ENCODE measurements around the gene KCNK4.
A peak's percentile ranks its signal among the peaks of the same experiment; 100 is the strongest.

Gene KCNK4

DNA sequence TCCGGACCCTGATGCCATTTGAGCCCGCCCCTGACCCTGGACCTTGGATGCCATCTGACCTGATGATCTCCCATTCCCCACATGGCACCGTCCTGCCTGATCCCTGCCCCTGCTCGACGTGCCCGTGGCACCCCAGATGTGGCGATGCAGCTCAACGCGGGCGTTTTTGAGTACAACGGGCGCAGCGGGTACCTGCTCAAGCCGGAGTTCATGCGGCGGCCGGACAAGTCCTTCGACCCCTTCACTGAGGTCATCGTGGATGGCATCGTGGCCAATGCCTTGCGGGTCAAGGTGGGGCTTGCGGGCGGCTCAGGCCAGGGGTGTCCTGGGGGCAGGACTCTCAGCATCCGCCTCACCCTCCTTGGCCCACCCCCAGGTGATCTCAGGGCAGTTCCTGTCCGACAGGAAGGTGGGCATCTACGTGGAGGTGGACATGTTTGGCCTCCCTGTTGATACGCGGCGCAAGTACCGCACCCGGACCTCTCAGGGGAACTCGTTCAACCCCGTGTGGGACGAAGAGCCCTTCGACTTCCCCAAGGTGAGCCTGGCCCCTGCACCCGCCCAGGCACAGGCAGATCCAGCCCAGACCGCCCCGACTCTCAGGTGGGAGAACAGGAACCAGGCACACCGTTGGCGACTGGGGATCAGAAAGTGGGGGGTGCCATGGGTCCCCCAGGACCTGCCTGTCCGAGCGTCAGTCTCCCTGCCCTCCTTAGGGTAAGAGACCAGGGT is 28.7 kb upstream of the KCNK4 start:
- no peaks in the 10 kb centered on the region for H3K27me3 Mint-ChIP-seq (ENCODE audit: low read depth)
- H3K9me3 Mint-ChIP-seq, result no peaks in the 10 kb centered on the region

DNA sequence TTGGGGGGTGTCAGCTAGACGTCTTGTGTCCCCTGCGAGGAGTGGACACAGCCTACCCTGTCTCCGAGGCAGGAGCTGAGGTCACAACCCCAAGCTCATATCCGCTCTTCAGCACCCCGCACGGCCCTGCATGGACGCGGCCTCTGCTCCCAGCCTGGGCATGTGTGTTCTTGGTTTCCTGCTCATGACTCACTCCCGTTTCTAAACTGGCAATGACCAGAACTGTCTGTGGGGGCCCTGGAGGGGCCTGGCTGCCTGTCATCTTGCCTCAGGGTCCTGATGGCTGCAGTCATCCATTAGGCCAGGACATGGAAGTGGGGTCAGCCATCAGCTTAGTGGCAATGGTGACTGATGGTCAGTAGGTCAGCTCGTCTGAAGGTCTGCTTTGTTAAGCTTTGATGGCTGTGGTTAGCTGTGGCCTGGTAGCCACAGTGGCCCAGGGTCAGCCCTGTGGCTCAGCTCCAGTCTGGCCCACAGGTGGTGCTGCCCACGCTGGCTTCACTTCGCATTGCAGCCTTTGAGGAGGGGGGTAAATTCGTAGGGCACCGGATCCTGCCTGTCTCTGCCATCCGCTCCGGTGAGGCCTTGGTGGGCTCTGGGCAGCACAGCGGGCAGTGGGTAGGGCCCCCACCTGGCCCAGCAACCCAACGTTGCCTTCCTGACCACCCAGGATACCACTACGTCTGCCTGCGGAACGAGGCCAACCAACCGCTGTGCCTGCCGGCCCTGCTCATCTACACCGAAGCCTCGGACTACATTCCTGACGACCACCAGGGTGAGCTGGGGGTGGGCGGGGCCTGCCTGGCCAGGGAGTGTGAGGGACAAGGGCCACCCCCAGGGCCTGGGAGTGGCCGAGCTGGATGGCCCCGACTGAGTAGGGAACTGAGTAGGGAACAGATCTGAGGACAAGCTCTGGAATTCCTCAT is 27.8 kb upstream of the KCNK4 start:
- Mint-ChIP-seq H3K4me3 (no peak overlapping the region), H3K4me1 (no peaks in the 10 kb centered on the region), H3K27ac (no peak overlapping the region), H3K36me3 (ENCODE audit: low read depth) (peaks cover 19% of the 10 kb centered on the region), H3K9me3 (no peaks in the 10 kb centered on the region), H3K27me3 (ENCODE audit: low read depth) (no peaks in the 10 kb centered on the region)
- TF ChIP-seq, protein P1, sequence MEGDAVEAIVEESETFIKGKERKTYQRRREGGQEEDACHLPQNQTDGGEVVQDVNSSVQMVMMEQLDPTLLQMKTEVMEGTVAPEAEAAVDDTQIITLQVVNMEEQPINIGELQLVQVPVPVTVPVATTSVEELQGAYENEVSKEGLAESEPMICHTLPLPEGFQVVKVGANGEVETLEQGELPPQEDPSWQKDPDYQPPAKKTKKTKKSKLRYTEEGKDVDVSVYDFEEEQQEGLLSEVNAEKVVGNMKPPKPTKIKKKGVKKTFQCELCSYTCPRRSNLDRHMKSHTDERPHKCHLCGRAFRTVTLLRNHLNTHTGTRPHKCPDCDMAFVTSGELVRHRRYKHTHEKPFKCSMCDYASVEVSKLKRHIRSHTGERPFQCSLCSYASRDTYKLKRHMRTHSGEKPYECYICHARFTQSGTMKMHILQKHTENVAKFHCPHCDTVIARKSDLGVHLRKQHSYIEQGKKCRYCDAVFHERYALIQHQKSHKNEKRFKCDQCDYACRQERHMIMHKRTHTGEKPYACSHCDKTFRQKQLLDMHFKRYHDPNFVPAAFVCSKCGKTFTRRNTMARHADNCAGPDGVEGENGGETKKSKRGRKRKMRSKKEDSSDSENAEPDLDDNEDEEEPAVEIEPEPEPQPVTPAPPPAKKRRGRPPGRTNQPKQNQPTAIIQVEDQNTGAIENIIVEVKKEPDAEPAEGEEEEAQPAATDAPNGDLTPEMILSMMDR (IDR thresholded peaks at IDR 0.05; ENCODE audit: unreplicated experiment in 3 of 3), result no peak

More for the DNA sequence above, 28.7 kb upstream of the KCNK4 start:
- Mint-ChIP-seq H3K4me1 (no peaks in the 10 kb centered on the region), H3K4me3 (no peak overlapping the region), H3K36me3 (ENCODE audit: low read depth) (peaks cover 26% of the 10 kb centered on the region), H3K27ac (no peak overlapping the region)
- TF ChIP-seq, protein P1 (IDR thresholded peaks at IDR 0.05; ENCODE audit: unreplicated experiment in 3 of 3), result no peak

DNA sequence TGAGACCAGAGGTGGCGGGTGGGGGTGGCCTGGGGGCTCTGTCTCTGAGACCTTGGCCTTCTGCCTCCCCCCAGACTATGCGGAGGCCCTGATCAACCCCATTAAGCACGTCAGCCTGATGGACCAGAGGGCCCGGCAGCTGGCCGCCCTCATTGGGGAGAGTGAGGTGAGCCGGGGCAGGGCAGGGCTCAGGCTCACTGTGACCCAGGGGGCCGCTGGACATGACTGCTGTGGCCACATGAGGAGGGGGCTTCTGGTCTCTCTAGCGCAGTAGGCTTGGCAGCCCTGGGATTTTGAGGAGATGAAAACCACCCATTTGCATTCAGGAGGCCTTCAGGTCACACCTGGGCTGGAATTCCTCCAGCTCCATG is 27.2 kb upstream of the KCNK4 start:
- Mint-ChIP-seq H3K9me3 (no peaks in the 10 kb centered on the region), H3K27me3 (ENCODE audit: low read depth) (no peaks in the 10 kb centered on the region), H3K4me1 (peaks cover 5% of the 10 kb centered on the region), H3K27ac (no peak overlapping the region), H3K4me3 (no peak overlapping the region), H3K36me3 (ENCODE audit: low read depth) (peaks cover 22% of the 10 kb centered on the region)
- TF ChIP-seq, protein P1 (IDR thresholded peaks at IDR 0.05; ENCODE audit: unreplicated experiment in 3 of 3), result no peak

DNA sequence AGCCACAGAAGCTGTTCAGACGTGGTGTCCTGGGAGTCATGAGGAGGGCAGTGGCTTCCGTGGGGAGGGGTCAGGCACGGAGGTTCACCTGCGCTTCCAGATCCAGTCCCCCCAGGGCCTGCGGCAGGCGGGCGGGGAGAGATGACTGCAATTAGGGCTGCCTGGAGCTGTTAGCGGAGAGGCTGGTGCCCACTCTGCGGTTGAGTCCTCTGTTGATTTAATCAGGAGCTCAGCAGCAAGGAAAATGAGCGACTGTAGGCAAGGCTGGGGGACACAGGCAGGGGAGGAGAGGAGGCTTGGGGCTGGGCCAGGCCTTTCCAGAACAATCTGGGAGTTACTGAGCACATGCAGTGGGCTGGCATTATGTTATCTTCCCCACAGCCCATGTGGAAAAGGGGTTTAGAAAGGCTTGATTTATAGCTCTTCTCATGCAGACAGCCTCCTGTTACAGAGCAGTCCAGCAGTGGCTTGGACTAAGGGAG is 26.7 kb upstream of the KCNK4 start:
- Mint-ChIP-seq H3K4me1 (peaks cover 7% of the 10 kb centered on the region), H3K9me3 (no peaks in the 10 kb centered on the region), H3K27ac (peak overlapping the region in 1 of 3 experiments; percentile 29), H3K4me3 (no peak overlapping the region), H3K36me3 (ENCODE audit: low read depth) (peaks cover 20% of the 10 kb centered on the region), H3K27me3 (ENCODE audit: low read depth) (no peaks in the 10 kb centered on the region)
- TF ChIP-seq, protein P1 (IDR thresholded peaks at IDR 0.05; ENCODE audit: unreplicated experiment in 3 of 3), result no peak

DNA sequence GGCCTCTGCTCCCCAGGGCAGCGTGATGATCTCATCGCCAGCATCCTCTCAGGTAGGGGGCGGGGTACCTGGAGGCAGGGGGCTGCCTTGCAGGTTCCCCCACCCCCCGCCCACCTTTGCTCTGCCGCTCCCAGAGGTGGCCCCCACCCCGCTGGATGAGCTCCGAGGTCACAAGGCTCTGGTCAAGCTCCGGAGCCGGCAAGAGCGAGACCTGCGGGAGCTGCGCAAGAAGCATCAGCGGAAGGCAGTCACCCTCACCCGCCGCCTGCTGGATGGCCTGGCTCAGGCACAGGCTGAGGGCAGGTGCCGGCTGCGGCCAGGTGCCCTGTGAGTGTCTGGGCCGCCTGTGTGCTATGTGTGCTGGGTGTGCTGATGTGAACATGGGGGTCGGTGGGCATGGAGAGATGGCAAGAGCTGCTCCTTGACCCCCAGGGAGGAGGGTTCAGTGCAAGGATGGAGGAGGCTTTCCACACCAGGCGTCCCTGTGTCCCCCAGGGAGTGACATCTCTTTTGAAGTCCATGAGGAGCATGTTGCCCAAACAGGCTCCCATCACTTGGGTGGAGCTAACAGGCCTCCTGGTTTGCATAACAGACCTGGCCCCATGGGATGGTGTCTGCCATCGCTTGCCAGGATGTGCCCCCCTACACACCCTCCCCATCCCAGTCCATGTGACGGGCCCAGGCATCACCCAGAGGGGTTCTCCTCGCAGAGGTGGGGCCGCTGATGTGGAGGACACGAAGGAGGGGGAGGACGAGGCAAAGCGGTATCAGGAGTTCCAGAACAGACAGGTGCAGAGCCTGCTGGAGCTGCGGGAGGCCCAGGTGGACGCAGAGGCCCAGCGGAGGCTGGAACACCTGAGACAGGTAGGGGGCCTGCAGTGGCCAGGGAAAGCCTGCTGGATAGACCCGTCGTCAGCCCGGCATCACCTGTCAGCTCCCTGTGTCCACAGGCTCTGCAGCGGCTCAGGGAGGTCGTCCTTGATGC is 25.6 kb upstream of the KCNK4 start:
- Mint-ChIP-seq H3K4me1 (peaks cover 7% of the 10 kb centered on the region), H3K27me3 (ENCODE audit: low read depth) (no peaks in the 10 kb centered on the region), H3K36me3 (ENCODE audit: low read depth) (peaks cover 11% of the 10 kb centered on the region), H3K9me3 (no peaks in the 10 kb centered on the region), H3K4me3 (no peak overlapping the region), H3K27ac (no peak overlapping the region)
- TF ChIP-seq, protein P1 (IDR thresholded peaks at IDR 0.05; ENCODE audit: unreplicated experiment in 3 of 3), result no peak
